HepG2 (cell line): Measurements from ENCODE around the gene NEK9. TPM values are rescaled to one million over a fixed set of nuclear protein-coding genes. Genes with fewer than 3 reads are reported as not detected.
A peak's percentile ranks its signal among the peaks of the same experiment; 100 is the strongest.

Experiments
- ADNP ChIP-seq: sonication (generic); formaldehyde crosslinking; IDR thresholded peaks from 2 replicates; pipeline ENCODE4 v1.4.0; 2020; ENCODE audit warnings: missing genetic modification reagents
- CHCHD3 ChIP-seq: sonication (generic); formaldehyde crosslinking; IDR thresholded peaks from 2 replicates; pipeline ENCODE4 v1.8.0; 2022; ENCODE audit warnings: mild to moderate bottlenecking, missing genetic modification reagents, moderate library complexity
- FLYWCH1 ChIP-seq: sonication (generic); formaldehyde crosslinking; IDR thresholded peaks from 2 replicates; pipeline ENCODE4 v1.8.1; 2023; ENCODE audit warnings: mild to moderate bottlenecking, missing genetic modification reagents
- HMGA1 ChIP-seq: sonication (generic); formaldehyde crosslinking; conservative IDR thresholded peaks from 2 replicates; pipeline ENCODE4 v1.4.0; 2020; ENCODE audit warnings: missing genetic modification reagents
- IRF2 ChIP-seq: IDR thresholded peaks from 2 replicates; pipeline ENCODE4 v1.6.1; 2018; ENCODE audit warnings: missing genetic modification reagents, missing compliant biosample characterization
- MATR3 ChIP-seq: sonication (generic); formaldehyde crosslinking; IDR thresholded peaks from 2 replicates; pipeline ENCODE4 v1.4.0; 2020; ENCODE audit warnings: missing genetic modification reagents
- NCOR1 ChIP-seq: fragments of 200-600 bp; sonication (generic); IDR thresholded peaks from 2 replicates; pipeline ENCODE4 v1.7.0; 2017; ENCODE audit warnings: antibody characterized with exemption, low read length, borderline replicate concordance
- NFE2L2 ChIP-seq: fragments of 150-350 bp; IDR thresholded peaks from 2 replicates; pipeline ENCODE4 v1.6.1; 2014; ENCODE audit warnings: low read length
- NFIB ChIP-seq: sonication (generic); formaldehyde crosslinking; IDR thresholded peaks from 2 replicates; pipeline ENCODE4 v1.9.0; 2021; ENCODE audit warnings: missing genetic modification reagents, mild to moderate bottlenecking, borderline replicate concordance
- ONECUT2 ChIP-seq: sonication (generic); formaldehyde crosslinking; IDR thresholded peaks from 2 replicates; pipeline ENCODE4 v1.4.0; 2020; ENCODE audit warnings: missing genetic modification reagents
- REPIN1 ChIP-seq: sonication (generic); formaldehyde crosslinking; IDR thresholded peaks from 2 replicates; pipeline ENCODE4 v1.8.0; 2022; ENCODE audit warnings: missing genetic modification reagents, low read depth, mild to moderate bottlenecking, borderline replicate concordance
- SP2 ChIP-seq: sonication (generic); formaldehyde crosslinking; IDR thresholded peaks from 2 replicates; pipeline ENCODE4 v1.5.1; 2020; ENCODE audit warnings: mild to moderate bottlenecking, missing genetic modification reagents
- STAT5B ChIP-seq: sonication (generic); formaldehyde crosslinking; IDR thresholded peaks from 2 replicates; pipeline ENCODE4 v1.4.0; 2020; ENCODE audit warnings: missing genetic modification reagents
- TSC22D2 ChIP-seq: sonication (generic); formaldehyde crosslinking; IDR thresholded peaks from 2 replicates; pipeline ENCODE4 v1.5.1; 2020; ENCODE audit warnings: missing genetic modification reagents, mild to moderate bottlenecking, borderline replicate concordance
- ZNF737 ChIP-seq: sonication (generic); formaldehyde crosslinking; IDR thresholded peaks from 2 replicates; pipeline ENCODE4 v1.5.0; 2020; ENCODE audit warnings: missing genetic modification reagents, mild to moderate bottlenecking, borderline replicate concordance
- polyA plus RNA-seq, 8 experiments: library from polyadenylated mRNA; depleted of rRNA in 3 of 8; stranded (reverse) in 7 of 8; unstranded in 1 of 8; fragments of >200 nt; fragmentation: Illumina TruSeq in 4 of 8; extraction: Trizol in 4 of 8; gene quantifications; 2 replicates each; pipeline versions ENCODE4 v1.2.1 to v1.2.3, GENCODE V29; 2011 to 2016; ENCODE audit warnings: low read depth in 4 of 8, missing spikeins in 1 of 8, mixed read lengths in 1 of 8; ENCODE audit not compliant: insufficient read depth in 1 of 8
- total RNA-seq, 5 experiments: library from RNA; depleted of rRNA; stranded (reverse); fragments of >200 nt; fragmentation: Illumina TruSeq; extraction: Trizol; gene quantifications; 2 replicates each; pipeline ENCODE4 v1.2.3, GENCODE V29; 2016; ENCODE audit warnings: low read depth in 1 of 5
- TF ChIP-seq, protein P1 (sequence below): sonication (generic); formaldehyde crosslinking; IDR thresholded peaks from 2 replicates; pipeline ENCODE4 v1.4.0; 2020; ENCODE audit warnings: mild to moderate bottlenecking, missing genetic modification reagents
- TF ChIP-seq, protein P2 (sequence below): sonication (generic); formaldehyde crosslinking; IDR thresholded peaks from 2 replicates; pipeline ENCODE4 v1.4.0; 2020; ENCODE audit warnings: missing genetic modification reagents, borderline replicate concordance
- TF ChIP-seq, protein P3 (sequence below): sonication (generic); formaldehyde crosslinking; IDR thresholded peaks from 2 replicates; pipeline ENCODE4 v1.4.0; 2020; ENCODE audit warnings: mild to moderate bottlenecking, missing genetic modification reagents
- TF ChIP-seq, protein P4 (sequence below): fragments of 450-650 bp; IDR thresholded peaks from 2 replicates; pipeline ENCODE4 v1.6.1; 2017; ENCODE audit warnings: mild to moderate bottlenecking

NEK9 gene
- total and polyA plus RNA-seq, 2 of the 13 experiments (the other 11 are each of a cell fraction or from before 2014, with no cell fraction given): 16.5 to 27.3 TPM

DNA sequence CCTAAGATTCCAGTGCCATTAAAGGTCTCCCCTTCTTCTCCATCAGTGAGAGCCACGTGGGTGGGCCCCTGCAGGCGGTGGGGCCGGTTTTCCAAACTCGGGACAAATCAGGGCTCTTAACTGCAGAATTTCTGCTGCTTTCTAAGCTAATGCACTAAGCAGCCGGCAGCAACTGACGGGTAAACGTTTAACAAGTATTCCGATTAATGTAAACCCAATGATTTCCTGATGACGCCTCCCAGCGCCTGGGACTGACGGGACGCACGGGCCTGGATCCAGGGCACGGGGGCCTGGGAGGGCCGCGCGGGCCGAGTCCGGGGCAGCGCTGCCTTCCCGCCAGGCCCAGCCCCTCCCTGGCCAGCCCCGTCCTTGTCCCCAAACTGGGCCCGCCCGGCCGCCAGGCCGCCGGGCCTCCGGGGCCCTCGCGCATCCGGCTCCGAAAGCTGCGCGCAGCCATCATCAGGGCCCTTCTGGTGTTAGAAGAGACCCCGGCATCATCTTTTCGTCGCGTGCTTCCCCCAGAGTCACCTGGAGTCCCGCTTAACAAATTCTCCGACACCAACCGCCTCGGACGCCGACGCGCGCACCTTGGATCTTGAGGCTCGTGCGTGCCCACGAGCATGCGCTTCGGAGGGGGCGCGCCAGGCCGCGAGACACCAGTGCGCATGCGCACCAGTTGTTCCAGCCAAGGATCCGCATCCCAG lies 75.8 kb downstream of the NEK9 start, which contains the start of gene MLH3 (continued):
- TF ChIP-seq REPIN1 (CRISPR knock-in tag) (0 out of 2 replicates have a peak, but pooled peaks have one; percentile 15), MATR3 (CRISPR knock-in tag) (no peak), NFIB (CRISPR knock-in tag) (no peak), HMGA1 (CRISPR knock-in tag) (no peak), CHCHD3 (CRISPR knock-in tag) (peak; percentile 77; the same call in 1 of the 2 replicates), IRF2 (CRISPR knock-in tag) (0 out of 2 replicates have a peak, but pooled peaks have one; percentile 24), SP2 (CRISPR knock-in tag) (no peak), FLYWCH1 (CRISPR knock-in tag) (peak; percentile 55; the same call in 1 of the 2 replicates), ZNF737 (CRISPR knock-in tag) (no peak), NFE2L2 (no peak), ADNP (CRISPR knock-in tag) (no peak), ONECUT2 (CRISPR knock-in tag) (no peak), TSC22D2 (CRISPR knock-in tag) (no peak), NCOR1 (no peak), STAT5B (no peak)
- TF ChIP-seq, protein P1, sequence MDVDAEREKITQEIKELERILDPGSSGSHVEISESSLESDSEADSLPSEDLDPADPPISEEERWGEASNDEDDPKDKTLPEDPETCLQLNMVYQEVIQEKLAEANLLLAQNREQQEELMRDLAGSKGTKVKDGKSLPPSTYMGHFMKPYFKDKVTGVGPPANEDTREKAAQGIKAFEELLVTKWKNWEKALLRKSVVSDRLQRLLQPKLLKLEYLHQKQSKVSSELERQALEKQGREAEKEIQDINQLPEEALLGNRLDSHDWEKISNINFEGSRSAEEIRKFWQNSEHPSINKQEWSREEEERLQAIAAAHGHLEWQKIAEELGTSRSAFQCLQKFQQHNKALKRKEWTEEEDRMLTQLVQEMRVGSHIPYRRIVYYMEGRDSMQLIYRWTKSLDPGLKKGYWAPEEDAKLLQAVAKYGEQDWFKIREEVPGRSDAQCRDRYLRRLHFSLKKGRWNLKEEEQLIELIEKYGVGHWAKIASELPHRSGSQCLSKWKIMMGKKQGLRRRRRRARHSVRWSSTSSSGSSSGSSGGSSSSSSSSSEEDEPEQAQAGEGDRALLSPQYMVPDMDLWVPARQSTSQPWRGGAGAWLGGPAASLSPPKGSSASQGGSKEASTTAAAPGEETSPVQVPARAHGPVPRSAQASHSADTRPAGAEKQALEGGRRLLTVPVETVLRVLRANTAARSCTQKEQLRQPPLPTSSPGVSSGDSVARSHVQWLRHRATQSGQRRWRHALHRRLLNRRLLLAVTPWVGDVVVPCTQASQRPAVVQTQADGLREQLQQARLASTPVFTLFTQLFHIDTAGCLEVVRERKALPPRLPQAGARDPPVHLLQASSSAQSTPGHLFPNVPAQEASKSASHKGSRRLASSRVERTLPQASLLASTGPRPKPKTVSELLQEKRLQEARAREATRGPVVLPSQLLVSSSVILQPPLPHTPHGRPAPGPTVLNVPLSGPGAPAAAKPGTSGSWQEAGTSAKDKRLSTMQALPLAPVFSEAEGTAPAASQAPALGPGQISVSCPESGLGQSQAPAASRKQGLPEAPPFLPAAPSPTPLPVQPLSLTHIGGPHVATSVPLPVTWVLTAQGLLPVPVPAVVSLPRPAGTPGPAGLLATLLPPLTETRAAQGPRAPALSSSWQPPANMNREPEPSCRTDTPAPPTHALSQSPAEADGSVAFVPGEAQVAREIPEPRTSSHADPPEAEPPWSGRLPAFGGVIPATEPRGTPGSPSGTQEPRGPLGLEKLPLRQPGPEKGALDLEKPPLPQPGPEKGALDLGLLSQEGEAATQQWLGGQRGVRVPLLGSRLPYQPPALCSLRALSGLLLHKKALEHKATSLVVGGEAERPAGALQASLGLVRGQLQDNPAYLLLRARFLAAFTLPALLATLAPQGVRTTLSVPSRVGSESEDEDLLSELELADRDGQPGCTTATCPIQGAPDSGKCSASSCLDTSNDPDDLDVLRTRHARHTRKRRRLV (CRISPR knock-in tag): no peak
- TF ChIP-seq, protein P2, sequence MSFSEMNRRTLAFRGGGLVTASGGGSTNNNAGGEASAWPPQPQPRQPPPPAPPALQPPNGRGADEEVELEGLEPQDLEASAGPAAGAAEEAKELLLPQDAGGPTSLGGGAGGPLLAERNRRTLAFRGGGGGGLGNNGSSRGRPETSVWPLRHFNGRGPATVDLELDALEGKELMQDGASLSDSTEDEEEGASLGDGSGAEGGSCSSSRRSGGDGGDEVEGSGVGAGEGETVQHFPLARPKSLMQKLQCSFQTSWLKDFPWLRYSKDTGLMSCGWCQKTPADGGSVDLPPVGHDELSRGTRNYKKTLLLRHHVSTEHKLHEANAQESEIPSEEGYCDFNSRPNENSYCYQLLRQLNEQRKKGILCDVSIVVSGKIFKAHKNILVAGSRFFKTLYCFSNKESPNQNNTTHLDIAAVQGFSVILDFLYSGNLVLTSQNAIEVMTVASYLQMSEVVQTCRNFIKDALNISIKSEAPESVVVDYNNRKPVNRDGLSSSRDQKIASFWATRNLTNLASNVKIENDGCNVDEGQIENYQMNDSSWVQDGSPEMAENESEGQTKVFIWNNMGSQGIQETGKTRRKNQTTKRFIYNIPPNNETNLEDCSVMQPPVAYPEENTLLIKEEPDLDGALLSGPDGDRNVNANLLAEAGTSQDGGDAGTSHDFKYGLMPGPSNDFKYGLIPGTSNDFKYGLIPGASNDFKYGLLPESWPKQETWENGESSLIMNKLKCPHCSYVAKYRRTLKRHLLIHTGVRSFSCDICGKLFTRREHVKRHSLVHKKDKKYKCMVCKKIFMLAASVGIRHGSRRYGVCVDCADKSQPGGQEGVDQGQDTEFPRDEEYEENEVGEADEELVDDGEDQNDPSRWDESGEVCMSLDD (CRISPR knock-in tag): no peak; the same call in 1 of the 2 replicates
- TF ChIP-seq, protein P3, sequence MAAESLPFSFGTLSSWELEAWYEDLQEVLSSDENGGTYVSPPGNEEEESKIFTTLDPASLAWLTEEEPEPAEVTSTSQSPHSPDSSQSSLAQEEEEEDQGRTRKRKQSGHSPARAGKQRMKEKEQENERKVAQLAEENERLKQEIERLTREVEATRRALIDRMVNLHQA (CRISPR knock-in tag): no peak
- TF ChIP-seq, protein P4, sequence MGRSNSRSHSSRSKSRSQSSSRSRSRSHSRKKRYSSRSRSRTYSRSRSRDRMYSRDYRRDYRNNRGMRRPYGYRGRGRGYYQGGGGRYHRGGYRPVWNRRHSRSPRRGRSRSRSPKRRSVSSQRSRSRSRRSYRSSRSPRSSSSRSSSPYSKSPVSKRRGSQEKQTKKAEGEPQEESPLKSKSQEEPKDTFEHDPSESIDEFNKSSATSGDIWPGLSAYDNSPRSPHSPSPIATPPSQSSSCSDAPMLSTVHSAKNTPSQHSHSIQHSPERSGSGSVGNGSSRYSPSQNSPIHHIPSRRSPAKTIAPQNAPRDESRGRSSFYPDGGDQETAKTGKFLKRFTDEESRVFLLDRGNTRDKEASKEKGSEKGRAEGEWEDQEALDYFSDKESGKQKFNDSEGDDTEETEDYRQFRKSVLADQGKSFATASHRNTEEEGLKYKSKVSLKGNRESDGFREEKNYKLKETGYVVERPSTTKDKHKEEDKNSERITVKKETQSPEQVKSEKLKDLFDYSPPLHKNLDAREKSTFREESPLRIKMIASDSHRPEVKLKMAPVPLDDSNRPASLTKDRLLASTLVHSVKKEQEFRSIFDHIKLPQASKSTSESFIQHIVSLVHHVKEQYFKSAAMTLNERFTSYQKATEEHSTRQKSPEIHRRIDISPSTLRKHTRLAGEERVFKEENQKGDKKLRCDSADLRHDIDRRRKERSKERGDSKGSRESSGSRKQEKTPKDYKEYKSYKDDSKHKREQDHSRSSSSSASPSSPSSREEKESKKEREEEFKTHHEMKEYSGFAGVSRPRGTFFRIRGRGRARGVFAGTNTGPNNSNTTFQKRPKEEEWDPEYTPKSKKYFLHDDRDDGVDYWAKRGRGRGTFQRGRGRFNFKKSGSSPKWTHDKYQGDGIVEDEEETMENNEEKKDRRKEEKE: no peak
